HG02870 (cell line): ENCODE results near the gene RANBP10.

Source experiments
- ATAC-seq: cut with Tn5 transposase; IDR thresholded peaks from one replicate; pipeline ENCODE4 v1.9.1; 2021; ENCODE audit warnings: mild to moderate bottlenecking, moderate library complexity; ENCODE audit not compliant: unreplicated experiment

RANBP10 gene

DNA sequence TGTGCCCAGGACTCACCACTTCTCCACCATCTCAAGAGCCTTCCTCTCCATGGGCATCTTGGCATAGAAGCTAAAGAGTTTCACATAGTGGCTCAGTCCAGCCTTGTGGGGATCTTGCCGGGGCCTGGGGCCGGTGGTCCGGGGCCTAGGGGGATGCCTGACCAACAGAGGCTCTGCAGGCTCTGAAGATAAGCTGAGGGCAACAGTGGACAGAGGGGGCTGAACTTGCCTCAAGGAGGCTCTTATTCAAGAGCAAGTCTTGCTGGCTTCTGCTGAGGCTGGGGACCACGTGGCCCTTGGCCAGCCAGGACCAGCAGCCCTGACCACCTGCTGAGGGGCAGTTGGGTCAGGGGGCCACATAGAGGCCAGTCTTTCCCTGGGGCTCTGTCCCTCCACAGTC lies 22.3 kb upstream of the RANBP10 start:
- ATAC-seq = no peak

DNA sequence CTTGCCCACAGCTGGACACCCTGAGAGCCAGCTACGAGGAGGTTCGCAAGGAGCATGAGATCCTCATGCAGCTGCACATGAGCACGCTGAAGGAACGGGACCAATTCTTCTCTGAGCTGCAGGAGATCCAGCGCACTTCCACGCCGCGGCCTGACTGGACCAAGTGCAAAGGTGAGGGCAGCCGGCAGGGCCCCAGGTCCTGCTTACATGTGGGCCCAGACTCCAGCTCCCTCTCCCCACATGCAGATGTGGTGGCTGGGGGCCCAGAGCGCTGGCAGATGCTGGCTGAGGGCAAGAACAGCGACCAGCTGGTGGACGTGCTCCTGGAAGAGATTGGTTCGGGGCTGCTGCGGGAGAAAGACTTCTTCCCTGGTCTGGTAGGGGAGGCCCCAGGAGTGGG lies 19.5 kb upstream of the RANBP10 start:
- no peak for ATAC-seq

DNA sequence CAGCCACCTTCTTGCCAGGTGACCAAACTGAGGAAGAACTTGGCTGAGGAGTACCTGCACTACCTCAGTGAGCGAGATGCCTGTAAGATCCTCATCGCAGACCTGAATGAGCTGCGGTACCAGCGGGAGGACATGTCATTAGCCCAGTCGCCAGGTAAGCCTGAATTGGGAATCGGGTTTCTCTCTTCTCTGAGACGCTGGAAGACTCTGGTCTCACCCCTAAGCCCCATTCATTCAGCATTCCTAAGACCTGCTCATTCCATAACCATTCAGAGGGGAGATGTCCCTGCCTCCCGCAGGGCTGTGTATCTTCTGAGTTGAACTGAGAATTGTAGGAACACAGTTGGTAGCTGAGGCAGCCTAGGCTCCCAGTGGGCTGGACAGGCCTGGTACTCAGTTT lies 18.8 kb upstream of the RANBP10 start:
- no peak for ATAC-seq

DNA sequence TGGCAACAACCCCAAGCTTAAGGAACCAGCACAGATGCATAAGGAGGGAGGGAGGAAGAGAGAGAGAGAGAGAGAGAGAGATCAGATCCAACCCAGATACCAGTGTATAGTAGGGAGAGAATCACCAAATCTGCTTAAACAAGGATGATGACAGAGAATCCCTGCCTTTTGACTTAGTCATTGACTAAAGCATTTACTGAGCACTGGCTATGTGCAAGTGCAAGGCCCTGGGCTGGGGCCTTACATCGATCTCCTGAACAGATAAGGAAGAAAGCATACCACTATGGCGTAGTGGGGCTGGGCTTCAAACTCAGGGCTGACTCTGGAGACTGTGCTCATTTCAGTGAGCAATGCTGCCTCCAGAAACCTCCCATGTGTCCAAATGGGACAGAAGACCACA lies 16.2 kb upstream of the RANBP10 start:
- ATAC-seq = no peak

DNA sequence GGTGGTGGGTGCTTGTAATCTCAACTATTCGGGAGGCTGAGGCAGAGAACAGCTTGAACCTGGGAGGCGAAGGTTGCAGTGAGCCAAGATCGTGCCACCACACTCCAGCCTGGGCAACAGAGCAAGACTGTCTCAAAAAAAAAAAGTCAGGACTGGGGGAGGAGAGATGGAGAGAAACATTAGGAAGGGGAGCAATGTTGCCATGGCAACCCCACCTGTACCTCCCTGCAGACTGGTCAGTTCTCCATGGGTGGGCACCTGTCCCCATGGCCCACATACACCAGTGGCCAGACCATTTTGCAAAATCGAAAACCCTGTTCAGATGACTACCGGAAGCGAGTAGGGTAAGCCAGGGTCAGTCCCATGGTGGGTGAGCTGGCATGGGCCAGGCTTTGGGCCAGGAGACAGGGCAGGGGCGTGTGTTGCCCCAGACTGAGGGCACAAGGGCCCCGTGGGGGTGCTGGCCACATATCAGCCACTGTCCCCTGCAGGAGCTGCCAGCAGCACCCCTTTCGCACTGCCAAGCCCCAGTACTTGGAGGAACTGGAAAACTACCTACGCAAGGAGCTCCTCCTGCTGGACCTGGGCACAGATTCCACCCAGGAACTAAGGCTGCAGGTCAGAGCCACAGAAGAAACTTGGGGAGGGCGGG lies 14.4 kb upstream of the RANBP10 start:
- no peak for ATAC-seq

DNA sequence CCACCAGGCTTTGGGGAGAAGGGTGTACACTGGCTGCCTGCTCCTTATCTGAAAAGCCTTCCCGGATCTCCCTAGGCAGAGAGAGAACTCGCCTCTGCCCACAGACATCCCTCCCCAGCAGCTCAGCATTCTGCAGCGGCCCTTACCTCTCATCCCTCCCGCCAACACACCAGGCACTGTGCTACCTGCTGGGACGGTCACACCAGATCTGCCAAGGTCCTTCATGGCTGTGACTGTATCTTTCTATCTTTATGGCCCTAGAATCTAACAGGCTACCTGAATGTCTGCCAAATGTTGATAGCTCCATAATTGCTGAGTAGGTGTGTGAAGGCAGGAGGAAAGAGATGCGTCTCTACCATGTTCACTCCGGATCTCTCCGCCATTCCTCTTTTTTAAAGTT lies 8.2 kb upstream of the RANBP10 start:
- ATAC-seq = no peak

DNA sequence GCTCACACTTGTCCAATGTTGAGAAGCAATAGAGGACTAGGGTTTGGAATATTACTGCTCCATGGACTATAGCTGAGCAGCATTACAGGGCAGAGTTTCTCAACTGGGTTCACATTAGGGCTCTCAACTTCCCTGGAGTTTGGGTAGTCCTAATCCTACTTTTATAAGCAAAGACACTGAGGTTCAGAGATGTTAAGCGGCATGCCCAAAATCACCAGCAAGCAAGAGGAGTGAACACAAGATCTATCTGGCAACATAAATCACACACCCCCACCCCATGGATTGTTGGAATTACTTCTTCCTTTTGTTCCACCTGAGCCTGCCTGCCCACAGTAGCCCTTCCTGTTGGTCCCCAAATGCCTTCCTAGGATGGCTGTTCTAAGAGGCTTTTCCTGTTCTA lies 5.5 kb upstream of the RANBP10 start:
- ATAC-seq = no peak

DNA sequence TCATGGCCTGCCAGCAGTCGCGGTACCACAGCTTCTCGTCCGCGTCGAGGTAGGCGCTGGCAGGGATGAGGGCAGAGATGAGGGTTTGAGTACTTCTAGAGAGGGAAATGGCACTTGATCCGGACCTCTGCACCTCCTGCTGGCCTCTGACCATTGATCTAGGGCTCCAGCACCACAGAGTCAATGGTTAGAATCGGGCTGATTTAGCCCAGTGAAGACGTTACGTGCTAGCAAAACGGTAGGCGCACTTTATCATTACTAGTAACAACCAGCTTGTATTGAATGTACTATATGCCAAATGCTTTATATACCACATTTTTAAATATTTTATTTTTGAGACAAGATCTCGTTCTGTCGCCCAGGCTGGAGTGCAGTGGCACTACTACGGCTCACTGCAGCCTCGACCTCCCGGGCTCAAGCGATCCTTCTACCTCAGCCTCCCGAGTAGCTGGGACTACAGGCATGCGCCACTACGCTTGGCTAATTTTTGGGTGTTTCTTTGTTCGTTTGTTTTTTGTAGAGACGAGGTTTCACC lies 855 bp upstream of the RANBP10 start:
- no peak for ATAC-seq

DNA sequence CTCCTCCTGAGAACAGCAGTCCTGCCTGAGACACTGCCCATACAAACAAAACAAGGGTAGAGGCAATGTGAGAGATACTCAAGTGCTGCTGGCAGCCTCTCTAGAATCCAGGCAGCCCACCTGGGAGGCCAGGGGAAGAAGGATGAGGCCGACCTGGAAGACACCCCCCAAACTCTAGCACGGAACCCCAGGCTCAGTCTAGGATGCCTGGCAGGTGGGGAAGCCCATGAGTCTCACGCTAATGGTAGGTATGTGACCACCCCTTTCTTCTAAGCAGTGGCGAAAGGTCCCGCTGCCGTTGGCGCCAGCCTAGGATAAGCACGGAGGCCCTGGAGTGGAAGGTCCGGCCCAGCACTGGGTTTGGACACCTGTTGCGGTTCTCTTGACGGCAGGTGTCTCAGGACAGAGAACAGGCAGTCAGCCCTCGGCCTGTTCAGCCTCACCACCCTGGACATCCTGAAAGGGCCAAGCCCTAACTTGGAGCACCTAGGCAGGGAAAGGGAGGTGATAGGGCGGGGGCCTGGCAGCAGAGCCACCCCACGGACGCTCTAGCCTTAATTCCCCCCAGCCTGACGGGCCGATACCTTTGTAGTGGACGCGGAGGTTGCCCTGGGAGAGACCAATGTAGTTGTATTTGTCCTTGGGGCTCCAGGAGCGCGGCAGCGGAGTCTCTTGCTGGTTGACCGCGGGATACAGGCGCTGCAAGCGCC lies 487 bp downstream of the RANBP10 start:
- ATAC-seq = no peak

DNA sequence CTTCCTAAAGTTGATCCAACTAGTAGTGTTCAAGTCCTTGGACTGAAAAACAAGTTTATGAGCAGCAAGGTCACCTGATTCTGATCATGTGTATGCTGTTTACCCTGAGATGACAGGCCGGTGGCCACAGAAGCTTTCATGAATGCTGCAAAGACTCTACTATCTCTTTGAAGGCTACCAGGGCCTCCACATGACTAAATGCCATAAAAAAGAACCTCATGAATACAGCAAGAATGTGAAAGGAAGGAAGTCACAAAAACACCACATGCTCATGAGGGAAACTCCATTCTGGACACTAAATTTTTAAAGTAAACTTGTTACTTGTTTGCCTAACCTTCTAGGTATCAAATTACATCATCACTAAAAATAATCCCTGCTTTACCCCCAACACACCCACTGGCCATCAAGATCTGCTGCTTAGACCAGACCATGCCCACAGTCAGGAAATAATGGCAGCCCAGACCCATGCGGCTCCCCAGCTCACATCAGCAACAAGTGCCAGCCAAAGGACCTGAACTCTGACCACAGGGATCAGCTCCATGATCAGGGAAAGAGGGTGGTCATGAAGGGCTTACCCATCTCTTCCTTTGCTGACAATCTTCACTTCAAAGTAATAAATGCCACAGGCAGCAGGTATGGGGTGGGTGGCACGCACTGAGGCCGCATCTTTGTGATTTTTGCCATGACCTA lies 1.4 kb downstream of the RANBP10 start:
- ATAC-seq = no peak

DNA sequence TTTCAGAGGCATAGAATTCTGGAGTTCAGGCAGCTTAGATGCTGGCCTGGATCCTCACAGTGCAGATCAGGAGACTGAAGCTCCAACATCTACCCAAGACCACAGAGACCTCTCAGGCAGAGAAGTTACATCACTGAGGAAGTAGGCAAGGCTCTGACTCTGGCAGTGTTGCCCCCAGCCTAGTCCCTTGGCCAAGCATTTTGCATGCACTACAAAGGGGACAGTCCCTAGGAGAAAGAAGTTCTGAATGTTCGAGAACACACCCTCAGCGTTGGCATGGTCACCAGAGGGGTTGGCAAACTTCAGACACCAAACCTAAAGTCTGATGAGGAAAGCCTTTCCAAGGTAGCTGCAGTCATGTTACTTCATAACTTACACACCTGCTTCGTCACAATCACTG lies 2.5 kb downstream of the RANBP10 start:
- ATAC-seq = no peak

DNA sequence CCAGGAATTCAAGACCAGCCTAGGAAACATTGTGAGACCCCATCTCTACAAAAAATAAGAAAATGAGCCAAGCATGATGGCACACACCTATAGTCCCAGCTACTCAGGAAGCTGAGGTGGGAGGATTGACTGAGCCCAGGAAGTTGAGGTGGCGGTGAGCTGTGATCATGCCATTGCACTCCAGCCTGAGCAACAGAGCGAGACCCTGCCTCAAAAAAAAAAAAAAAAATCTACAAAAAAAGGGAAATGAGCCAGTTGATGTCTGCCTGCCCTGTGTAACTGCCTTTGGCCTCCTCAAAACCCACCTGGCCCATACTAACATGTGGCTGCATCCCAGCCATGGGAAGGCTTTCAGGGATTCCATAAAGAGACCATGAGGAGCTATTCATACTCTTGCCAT lies 4.5 kb downstream of the RANBP10 start:
- ATAC-seq = no peak

DNA sequence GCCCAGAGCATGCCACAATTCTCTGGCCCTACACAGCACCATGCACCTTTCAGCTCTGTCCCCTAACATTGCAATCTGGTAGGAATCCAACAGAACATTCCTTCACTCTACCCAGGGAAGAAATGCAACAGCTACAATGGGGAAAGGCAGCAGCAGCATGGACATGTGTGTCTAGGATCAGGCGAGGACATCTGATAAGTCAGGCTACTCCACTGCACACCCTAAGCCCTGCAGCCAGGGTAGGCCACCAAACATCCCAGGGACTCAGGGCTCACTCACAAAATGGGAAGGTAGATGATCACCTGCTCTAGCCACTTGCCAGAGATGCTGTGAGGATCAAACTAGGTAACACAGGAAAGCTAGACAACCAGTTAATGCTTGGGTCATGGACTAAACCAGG lies 5.1 kb downstream of the RANBP10 start:
- ATAC-seq = no peak

DNA sequence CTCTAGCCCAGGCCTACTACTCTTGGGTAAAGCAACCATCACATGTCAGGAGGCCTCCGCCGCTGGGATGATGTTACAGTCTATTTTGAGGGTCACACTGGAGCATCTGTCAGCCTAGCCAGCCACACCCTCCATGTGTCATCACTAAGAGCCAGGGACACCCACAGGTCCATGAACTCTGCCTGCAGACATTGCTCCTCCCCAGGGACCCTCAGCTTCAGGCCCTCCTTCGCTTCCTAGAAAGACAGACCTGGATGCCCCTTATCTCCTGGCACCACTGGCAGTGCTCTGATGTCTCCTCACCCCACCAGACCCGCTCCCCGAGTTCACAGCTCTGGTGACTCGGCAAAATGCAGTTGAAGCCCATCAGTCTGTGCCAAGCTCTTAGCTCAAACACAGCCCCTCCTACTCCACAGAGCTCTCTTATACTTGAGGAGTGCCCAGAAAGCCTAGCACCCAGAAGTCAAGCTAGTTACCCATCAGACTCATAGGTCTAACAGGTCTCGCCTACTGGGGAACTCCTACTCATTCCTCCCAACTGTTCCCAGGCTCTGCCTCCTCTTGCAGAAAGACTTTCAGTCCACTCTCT lies 5.9 kb downstream of the RANBP10 start:
- no peak for ATAC-seq

DNA sequence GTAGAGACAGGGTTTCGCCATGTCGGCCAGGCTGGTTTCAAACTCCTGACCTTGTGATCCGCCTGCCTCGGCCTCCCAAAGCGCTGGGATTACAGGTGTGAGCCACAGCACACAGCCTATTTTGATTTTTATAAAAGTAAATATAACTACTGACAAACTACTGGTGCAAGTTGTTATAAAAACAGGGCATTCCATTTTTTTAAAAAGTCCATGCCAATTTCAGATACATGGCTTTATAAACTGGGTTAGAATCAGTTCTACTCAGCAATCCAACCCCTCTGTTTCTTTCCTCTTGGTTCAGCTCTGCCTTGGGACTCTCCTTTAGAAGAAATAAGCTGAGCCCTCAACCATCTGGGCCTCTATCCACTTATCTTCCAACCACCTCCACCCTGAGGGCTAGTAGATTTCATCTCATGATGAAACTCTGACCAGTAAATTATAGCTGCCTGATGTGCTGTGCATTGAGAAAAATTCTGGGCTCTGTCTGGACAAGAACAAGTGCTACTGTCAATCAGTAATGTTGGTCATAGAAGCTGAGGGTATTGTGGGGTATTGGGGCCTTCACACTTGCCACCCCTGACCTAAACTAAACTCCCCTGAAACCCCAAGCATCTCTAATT lies 10.2 kb downstream of the RANBP10 start:
- ATAC-seq = no peak

DNA sequence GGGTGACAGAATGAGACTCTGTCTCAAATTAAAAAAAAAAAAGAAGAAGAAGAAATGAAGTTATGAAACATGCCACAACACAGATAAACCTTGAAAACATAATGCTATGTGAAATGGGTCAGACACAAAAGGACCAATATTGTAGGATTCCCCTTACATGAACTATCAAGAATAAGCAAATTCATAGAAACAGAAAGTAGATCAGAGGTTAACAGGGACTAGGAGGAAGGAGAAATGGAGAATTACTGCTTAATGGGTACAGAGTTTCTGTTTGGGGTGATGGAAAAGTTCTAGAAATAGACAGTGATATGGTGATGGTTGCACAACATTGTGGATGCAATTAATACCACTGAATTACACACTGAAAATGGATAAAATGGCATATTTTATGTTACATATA lies 16.3 kb downstream of the RANBP10 start:
- no peak for ATAC-seq

DNA sequence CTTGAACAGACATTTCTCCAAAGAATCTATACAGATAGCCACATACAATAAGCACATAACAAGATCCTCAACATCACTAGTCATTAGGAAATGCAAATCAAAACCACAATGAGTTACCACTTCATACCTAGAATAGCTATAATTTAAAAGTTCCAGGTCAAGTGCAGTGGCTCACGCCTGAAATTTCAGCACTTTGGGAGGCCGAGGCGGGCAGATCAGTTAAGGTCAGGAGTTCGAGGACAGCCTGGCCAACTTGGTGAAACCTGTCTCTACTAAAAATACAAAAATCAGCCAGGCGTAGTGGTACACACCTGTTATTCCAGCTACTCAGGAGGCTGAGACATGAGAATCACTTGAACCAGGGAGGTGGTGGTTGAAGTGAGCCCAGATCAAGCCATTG lies 19.9 kb downstream of the RANBP10 start:
- ATAC-seq = no peak

DNA sequence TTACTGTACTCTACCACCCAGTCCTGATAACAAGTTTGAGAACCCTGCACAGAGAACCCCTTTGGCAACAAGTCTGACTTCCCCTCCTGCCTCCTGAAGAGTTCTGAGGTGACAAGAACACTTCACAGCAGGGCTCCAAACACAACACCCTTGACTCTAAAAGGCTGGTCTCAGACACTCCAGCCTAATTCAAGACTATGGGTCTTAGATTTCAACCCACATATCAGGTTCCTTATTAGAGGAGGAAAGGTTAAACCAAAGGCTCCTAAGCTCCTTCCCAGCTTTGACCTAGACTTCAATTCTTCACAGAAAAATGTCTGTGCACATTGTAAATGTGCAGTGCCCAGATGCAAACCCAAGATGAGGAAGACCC lies 23.0 kb downstream of the RANBP10 start:
- ATAC-seq = no peak

DNA sequence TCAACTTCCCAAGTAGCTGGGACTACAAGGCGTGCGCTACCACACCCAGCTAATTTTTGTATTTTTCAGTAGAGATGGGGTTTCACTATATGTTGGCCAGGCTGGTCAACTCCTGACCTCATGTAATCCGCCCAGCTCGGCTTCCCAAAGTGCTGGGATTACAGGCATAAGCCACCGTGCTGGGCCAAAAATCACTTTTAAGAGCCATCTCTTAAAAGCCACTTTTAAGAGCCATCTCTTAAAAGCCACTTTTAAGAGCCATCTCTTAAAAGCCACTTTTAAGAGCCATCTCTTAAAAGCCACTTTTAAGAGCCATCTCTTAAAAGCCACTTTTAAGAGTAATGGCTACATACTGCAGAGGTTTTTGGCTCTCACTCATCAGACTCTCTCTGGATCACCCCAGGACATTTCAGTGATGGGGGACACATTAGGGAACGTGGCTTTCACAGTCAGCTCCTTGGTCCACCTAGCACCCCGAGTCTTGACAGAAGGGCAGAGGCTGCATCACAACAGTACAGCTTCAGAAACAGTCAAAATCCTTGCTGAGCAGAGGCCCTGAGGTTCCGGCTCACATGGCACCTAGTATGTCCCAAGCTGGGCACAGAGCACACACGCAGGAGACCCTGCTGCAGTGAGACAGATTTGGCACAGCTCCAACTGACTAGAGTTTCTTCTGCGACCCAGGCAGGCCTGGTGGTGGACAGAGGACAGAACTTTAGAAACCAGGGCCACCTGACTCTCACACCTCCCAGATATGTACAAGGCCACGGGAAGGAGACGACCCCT lies 23.6 kb downstream of the RANBP10 start:
- no peak for ATAC-seq

DNA sequence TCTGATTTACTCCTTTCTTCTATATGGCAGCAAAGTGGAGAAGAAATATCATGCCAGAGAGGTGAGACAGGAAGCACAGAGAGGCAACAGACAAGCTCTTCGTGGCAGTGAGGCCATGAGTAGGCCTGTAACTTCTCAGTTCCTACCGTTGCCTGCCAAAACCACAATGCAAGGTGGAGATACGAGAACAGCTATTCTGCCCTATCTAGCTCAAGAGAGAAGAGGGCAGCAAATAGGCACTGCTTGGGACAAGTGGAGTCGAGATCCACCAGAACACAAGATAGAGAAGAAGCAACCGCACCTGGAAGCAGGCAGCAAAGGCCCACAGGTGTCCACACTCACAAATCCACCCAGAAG lies 24.8 kb downstream of the RANBP10 start:
- ATAC-seq = peak; percentile 62
